Tibial nerve (tissue), 4 donors: Measurements from ENCODE around the gene PODXL. TPM values are rescaled to one million over a fixed set of nuclear protein-coding genes. Genes with fewer than 3 reads are reported as not detected.
A peak's percentile ranks its signal among the peaks of the same experiment; 100 is the strongest.

Source experiments
- DNase-seq, 2 donors: peaks; one replicate each; pipeline ENCODE4 v3.0.0-alpha.2; 2019; ENCODE audit warnings: low spot score in 2 of 2
- H3K27ac ChIP-seq, 4 donors: fragments of 200-600 bp; sonication (generic) in 3 of 4; one replicate each; pipeline ENCODE4 v1.5.1; 2017 to 2019; ENCODE audit warnings: mild to moderate bottlenecking in 1 of 4
- H3K27me3 ChIP-seq, 2 donors: fragments of 200-600 bp; sonication (generic) in 1 of 2; one replicate each; pipeline versions ENCODE4 v1.5.1 to v1.6.0; 2017 to 2019
- H3K36me3 ChIP-seq, 3 donors: fragments of 200-600 bp; sonication (generic); one replicate each; pipeline ENCODE4 v1.5.1; 2018 to 2019
- H3K4me1 ChIP-seq, 4 donors: fragments of 200-600 bp; sonication (generic) in 3 of 4; one replicate each; pipeline ENCODE4 v1.5.1; 2017 to 2019
- H3K4me3 ChIP-seq, 4 donors: fragments of 200-600 bp; sonication (generic) in 3 of 4; one replicate each; pipeline ENCODE4 v1.5.1; 2017 to 2019; ENCODE audit warnings: mild to moderate bottlenecking in 1 of 4, moderate library complexity in 1 of 4
- H3K9me3 ChIP-seq, 4 donors: fragments of 200-600 bp; sonication (generic) in 3 of 4; one replicate each; pipeline ENCODE4 v1.5.1; 2017 to 2019
- EP300 ChIP-seq, 2 donors: sonication (generic); formaldehyde crosslinking; IDR thresholded peaks; one replicate each; pipeline ENCODE4 v1.6.1; 2017; ENCODE audit warnings: antibody characterized with exemption in 2 of 2, mild to moderate bottlenecking in 1 of 2
- POLR2A ChIP-seq, 2 donors: fragments of 450-650 bp; IDR thresholded peaks; one replicate each; pipeline ENCODE4 v1.6.1; 2017; ENCODE audit warnings: antibody characterized with exemption in 2 of 2, mild to moderate bottlenecking in 2 of 2, moderate library complexity in 2 of 2
- WGBS, 2 donors: methylation state at CpG; one replicate each; pipeline ENCODE4 v1.1.5; 2018; 5-methylcytosine and 5-hydroxymethylcytosine counted together
- total RNA-seq, 4 donors: library from RNA; depleted of rRNA; stranded (reverse); fragments of >200 nt; gene quantifications; one replicate each; pipeline ENCODE4 v1.1.0, GENCODE V29; 2016
- TF ChIP-seq, protein P1 (sequence below), 5 experiments: fragments of 200-600 bp in 3 of 5; fragments of 450-650 bp in 2 of 5; sonication (generic) in 3 of 5; IDR thresholded peaks; one replicate each; pipeline ENCODE4 v1.5.1; 2016 to 2019; ENCODE audit warnings: antibody characterized with exemption in 5 of 5, mild to moderate bottlenecking in 3 of 5, moderate library complexity in 2 of 5

Gene PODXL
- 10 to 100 TPM; 12.1 to 40.8 (median 34.3) TPM for total RNA-seq

GRCh38 chr7:131556053-131556908 is at the start of gene PODXL:
Gene PODXL, minus strand, starts transcription at chr7:131556628. Its CDS starts 269 bp downstream, at chr7:131556359.
- Histone ChIP-seq H3K4me3 (peak within 1 kb of the TSS; percentile 59 to 71 (median 66)), H3K4me1 (peaks cover 0 to 37% (median 24%) of the 10 kb centered on the region in 4 donors), H3K27me3 (no peaks in the 10 kb centered on the region), H3K9me3 (no peaks in the 10 kb centered on the region), H3K36me3 (no peaks in the 10 kb centered on the region), H3K27ac (peak within 1 kb of the TSS in 3 of 4 donors; percentile 25 to 78 (median 29))
- TF ChIP-seq, protein P1, sequence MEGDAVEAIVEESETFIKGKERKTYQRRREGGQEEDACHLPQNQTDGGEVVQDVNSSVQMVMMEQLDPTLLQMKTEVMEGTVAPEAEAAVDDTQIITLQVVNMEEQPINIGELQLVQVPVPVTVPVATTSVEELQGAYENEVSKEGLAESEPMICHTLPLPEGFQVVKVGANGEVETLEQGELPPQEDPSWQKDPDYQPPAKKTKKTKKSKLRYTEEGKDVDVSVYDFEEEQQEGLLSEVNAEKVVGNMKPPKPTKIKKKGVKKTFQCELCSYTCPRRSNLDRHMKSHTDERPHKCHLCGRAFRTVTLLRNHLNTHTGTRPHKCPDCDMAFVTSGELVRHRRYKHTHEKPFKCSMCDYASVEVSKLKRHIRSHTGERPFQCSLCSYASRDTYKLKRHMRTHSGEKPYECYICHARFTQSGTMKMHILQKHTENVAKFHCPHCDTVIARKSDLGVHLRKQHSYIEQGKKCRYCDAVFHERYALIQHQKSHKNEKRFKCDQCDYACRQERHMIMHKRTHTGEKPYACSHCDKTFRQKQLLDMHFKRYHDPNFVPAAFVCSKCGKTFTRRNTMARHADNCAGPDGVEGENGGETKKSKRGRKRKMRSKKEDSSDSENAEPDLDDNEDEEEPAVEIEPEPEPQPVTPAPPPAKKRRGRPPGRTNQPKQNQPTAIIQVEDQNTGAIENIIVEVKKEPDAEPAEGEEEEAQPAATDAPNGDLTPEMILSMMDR (IDR thresholded peaks at IDR 0.05): no peak
- TF ChIP-seq POLR2A (IDR thresholded peaks at IDR 0.05) (no peak), EP300 (IDR thresholded peaks at IDR 0.05) (no peak)
- 1% methylated on average over 12 to 56 of the region's 112 CpGs for WGBS, 2 donors
- peak in 1 of 2 donors; percentile 47 for DNase-seq

- Histone ChIP-seq H3K4me3 (no peak overlapping the region), H3K9me3 (no peaks in the 10 kb centered on the region), H3K4me1 (peaks cover 0 to 31% (median 3%) of the 10 kb centered on the region in 4 donors), H3K27me3 (peaks cover 0 to 17% of the 10 kb centered on the region in 2 donors), H3K36me3 (no peaks in the 10 kb centered on the region), H3K27ac (no peak overlapping the region)
- no peak for DNase-seq
- TF ChIP-seq, protein P1 (IDR thresholded peaks at IDR 0.05): no peak
- TF ChIP-seq POLR2A (IDR thresholded peaks at IDR 0.05) (no peak), EP300 (IDR thresholded peaks at IDR 0.05) (no peak)
- WGBS, 2 donors: 44 to 45% methylated on average over 9 of the region's 9 CpGs
These were observed 49.0 kb upstream of the PODXL start for GRCh38 chr7:131605280-131605878.

GRCh38 chr7:131604841-131605279 is 48.4 kb upstream of the PODXL start:
- no peaks in the 10 kb centered on the region for H3K36me3 ChIP-seq
- peaks cover 0 to 17% of the 10 kb centered on the region in 2 donors for H3K27me3 ChIP-seq
- no peaks in the 10 kb centered on the region for H3K9me3 ChIP-seq
- peaks cover 0 to 33% (median 3%) of the 10 kb centered on the region in 4 donors for H3K4me1 ChIP-seq
- no peak for DNase-seq
- H3K4me3 ChIP-seq: no peak overlapping the region
- no peak overlapping the region for H3K27ac ChIP-seq
- no peak for TF ChIP-seq EP300 (IDR thresholded peaks at IDR 0.05)
- no peak for TF ChIP-seq POLR2A (IDR thresholded peaks at IDR 0.05)
- TF ChIP-seq, protein P1 (IDR thresholded peaks at IDR 0.05): no peak
- 59 to 75% methylated on average over 7 of the region's 7 CpGs for WGBS, 2 donors

DNA sequence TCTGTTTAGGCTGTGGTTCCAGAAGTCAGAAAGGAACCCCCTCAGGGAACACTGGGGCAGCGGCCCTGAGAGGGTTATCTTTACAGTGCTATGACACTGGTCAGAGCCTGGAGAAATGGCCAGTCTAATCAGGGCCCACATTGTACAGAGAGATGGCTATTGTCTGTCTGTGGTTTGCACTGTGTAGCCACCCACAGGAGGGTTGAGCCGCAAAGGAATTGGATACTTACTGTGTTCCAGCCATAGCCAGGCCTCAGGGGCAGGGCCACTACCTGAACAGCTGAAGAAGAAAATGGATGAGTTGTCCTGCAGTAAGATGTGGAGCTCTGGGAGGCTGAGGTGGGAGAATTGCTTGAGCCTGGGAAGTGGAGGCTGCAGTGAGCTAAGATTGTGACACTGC is 47.5 kb upstream of the PODXL start:
- H3K36me3 ChIP-seq: no peaks in the 10 kb centered on the region
- TF ChIP-seq EP300 (IDR thresholded peaks at IDR 0.05): no peak
- TF ChIP-seq, protein P1 (IDR thresholded peaks at IDR 0.05): no peak
- TF ChIP-seq POLR2A (IDR thresholded peaks at IDR 0.05): no peak
- no peaks in the 10 kb centered on the region for H3K9me3 ChIP-seq
- no peak overlapping the region for H3K4me3 ChIP-seq
- peaks cover 0 to 33% (median 3%) of the 10 kb centered on the region in 4 donors for H3K4me1 ChIP-seq
- H3K27ac ChIP-seq: no peak overlapping the region
- 92 to 98% methylated on average over 2 of the region's 2 CpGs for WGBS, 2 donors
- H3K27me3 ChIP-seq: peaks cover 0 to 17% of the 10 kb centered on the region in 2 donors
- no peak for DNase-seq

DNA sequence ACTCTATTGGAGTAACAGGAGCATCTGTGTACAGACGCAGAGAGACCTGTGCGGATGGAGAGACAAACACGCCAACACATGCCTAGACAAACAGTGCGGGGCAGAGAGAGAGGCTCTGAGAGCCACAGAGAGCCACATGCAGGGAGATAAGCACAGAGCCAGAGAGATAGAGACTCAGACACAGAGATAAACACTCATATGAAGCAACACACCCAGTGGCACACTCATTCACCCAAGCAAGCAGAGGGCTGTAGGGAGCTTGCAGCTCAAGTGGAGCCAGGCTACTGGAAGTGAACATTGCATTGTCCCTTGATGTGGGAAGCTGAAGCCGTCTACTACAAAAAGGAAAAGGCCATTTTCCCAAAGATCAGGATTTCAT is 46.6 kb upstream of the PODXL start:
- Histone ChIP-seq H3K4me3 (no peak overlapping the region), H3K27ac (no peak overlapping the region), H3K9me3 (no peaks in the 10 kb centered on the region), H3K4me1 (peaks cover 0 to 29% (median 3%) of the 10 kb centered on the region in 4 donors), H3K36me3 (no peaks in the 10 kb centered on the region), H3K27me3 (peaks cover 0 to 17% of the 10 kb centered on the region in 2 donors)
- WGBS, 2 donors: 72 to 81% methylated on average over 5 of the region's 5 CpGs
- TF ChIP-seq EP300 (IDR thresholded peaks at IDR 0.05): no peak
- DNase-seq: no peak
